Fibroblast of mammary gland (primary cell): ENCODE data around the gene RYR1.

Source experiments
- DNase-seq: peaks from one replicate; pipeline ENCODE4 v3.0.0-alpha.2; 2010; ENCODE audit warnings: low read depth
- H3K4me3 ChIP-seq: 2 replicates; pipeline ENCODE4 v1.5.1; 2011; ENCODE audit warnings: low read depth, mild to moderate bottlenecking, low read length, moderate library complexity; ENCODE audit not compliant: control insufficient read depth
- TF ChIP-seq, protein P1 (sequence below): conservative IDR thresholded peaks from 2 replicates; pipeline ENCODE4 v1.5.1; 2011; ENCODE audit warnings: low read depth, low read length, inconsistent platforms; ENCODE audit not compliant: control insufficient read depth, insufficient read depth

The RYR1 gene

DNA sequence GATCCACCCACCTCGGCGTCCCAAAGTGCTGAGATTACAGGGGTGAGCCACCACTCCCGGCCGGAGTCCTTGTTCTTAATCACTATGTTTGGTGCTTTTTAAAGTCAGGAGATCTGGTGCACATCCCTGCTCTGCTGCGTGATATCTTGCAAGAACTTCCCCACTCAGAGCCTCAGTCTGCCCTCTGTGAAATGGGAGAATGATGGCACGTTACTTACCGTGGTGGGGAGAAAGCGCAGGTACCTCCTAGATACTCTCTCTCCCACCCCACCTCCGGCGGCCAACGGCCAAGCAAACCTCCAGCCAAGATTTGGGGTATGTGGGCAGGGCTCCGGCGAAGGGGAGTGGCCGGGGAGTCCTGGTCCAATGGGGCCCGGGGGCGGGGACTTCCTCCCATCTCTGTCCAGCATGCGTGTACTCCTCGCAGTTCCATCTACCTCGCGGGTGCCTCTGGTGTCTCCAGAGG lies at the start of gene RYR1:
Gene RYR1 (plus strand): TSS at position 424 of the 466 bp plus-strand sequence. CDS start 139 bp downstream, outside the sequence.
- DNase-seq, result peak; percentile 9
- no peak within 1 kb of the TSS for H3K4me3 ChIP-seq
- TF ChIP-seq, protein P1, sequence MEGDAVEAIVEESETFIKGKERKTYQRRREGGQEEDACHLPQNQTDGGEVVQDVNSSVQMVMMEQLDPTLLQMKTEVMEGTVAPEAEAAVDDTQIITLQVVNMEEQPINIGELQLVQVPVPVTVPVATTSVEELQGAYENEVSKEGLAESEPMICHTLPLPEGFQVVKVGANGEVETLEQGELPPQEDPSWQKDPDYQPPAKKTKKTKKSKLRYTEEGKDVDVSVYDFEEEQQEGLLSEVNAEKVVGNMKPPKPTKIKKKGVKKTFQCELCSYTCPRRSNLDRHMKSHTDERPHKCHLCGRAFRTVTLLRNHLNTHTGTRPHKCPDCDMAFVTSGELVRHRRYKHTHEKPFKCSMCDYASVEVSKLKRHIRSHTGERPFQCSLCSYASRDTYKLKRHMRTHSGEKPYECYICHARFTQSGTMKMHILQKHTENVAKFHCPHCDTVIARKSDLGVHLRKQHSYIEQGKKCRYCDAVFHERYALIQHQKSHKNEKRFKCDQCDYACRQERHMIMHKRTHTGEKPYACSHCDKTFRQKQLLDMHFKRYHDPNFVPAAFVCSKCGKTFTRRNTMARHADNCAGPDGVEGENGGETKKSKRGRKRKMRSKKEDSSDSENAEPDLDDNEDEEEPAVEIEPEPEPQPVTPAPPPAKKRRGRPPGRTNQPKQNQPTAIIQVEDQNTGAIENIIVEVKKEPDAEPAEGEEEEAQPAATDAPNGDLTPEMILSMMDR, result no peak

DNA sequence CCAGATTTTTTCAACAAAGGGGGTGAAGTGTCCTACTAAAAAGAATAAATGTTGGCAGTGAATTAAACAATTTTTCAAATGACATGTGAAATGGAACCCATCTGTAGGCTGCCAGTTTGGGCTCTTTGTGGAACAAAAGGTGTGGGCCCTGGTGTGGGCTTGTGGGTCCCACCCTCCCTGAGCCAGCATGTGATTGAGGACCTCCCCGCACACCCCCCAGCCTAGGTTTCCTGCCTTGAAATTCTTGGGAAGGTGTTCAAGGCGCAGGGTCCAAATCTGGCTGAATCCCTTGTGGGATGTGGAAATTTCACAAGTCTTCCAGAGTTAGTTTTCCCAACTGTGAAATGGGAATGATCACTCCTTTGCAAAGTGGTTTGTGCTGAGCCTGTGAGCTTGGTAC lies 49.7 kb upstream of the RYR1 start:
- no peak for DNase-seq
- TF ChIP-seq, protein P1, result no peak
- H3K4me3 ChIP-seq, result no peak overlapping the region

DNA sequence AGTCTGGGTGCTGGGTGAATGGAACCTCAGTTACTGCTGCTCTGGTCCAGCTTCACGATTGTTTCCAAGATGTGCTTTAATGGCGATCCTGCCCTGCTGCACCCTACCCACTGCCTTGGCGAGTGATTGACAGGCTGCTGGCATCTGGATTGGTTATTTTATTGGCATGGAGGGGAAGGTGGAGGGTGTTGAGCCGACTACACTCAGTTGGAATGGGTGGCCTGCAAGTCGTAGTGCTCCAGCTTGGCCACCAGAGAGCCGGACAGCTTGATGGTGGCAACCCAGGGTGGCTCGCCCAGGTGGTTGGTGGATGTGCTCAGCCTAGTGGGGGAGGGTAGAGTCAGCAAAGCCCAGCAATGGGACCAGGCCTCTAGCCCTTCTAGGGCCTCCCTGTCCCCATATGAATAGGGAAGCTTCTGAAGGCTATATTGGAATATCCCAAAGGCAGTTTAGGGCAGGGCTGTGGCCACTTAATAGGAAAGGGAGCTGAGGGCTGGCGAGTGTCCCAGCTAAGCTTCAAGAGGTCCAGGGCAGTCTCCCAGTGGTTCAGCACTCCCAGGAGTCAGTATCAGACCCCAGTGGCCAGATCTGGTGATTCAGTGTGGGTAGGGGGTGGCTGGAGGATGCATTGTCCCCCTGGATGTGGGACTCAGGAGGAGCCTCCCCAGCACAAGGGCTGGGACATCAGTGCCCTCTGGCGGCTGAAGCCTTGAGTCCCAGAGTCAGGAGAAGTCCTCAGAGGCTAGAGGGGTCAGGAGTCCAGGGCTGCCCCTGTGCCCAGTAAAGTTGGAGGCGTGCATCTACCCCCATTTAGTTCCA lies 49.1 kb upstream of the RYR1 start:
- no peak for DNase-seq
- H3K4me3 ChIP-seq, result no peak overlapping the region
- TF ChIP-seq, protein P1, result peak; percentile 26

DNA sequence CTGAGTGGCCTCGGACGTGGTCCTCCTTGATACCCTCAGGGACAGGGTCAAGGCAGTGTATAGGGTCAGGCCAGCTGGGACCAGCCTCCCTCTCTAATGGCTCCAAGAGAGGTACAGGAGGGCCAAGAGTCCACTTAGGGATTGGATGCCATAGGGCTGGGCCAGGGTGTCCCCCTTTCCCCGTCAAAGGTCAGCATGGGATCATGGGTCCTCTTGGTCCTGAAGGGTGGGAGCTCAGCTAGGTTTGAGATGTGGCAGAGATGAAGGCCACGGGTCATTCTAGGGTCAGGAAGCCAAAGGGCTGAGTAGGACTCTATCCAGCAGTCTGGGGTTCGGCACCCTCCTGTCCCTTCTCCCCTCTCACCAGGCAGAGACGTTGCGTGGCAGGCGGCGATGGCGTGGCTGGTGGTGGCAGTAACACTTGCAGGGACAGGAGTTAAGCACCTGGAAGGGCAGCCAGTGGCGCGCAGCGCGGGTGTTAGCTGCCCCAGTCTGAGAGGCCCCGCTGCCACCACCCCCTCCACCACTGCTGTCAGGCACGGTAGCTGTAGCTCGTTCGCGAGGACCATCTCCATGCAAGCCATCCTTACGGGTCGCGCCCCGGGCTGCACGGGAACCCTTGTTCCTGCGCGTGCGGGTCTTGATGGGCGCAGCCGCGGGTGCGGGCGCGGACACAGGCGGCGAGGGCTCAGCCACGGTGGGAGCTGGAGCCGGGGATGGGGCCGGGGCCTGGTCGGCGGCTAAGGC lies 48.3 kb upstream of the RYR1 start:
- no peak for DNase-seq
- TF ChIP-seq, protein P1, result no peak
- no peak overlapping the region for H3K4me3 ChIP-seq

DNA sequence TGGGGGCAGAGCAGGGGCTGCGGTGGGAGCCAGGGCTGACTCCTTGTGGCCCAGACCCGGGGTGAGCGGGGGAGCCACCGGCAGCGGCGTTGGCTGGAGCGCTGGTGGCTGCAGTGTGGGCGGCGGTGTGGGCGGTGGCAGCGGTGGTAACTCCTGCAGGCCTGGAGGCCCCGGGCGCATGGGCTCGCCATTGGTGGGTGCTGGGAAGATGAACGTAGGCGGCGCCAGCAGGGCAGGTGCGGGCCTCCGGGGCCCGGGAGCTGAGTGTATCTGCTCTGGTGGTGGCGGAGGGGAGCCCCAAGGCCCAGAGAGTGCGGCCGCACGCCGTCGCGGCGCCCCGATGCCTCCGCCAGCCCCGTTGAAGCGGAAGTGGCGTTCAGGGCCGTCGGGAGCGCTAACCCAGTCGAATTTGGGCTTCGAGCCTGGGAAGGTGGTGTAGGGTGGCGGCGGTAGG lies 47.7 kb upstream of the RYR1 start:
- no peak for DNase-seq
- no peak overlapping the region for H3K4me3 ChIP-seq
- TF ChIP-seq, protein P1, result no peak

DNA sequence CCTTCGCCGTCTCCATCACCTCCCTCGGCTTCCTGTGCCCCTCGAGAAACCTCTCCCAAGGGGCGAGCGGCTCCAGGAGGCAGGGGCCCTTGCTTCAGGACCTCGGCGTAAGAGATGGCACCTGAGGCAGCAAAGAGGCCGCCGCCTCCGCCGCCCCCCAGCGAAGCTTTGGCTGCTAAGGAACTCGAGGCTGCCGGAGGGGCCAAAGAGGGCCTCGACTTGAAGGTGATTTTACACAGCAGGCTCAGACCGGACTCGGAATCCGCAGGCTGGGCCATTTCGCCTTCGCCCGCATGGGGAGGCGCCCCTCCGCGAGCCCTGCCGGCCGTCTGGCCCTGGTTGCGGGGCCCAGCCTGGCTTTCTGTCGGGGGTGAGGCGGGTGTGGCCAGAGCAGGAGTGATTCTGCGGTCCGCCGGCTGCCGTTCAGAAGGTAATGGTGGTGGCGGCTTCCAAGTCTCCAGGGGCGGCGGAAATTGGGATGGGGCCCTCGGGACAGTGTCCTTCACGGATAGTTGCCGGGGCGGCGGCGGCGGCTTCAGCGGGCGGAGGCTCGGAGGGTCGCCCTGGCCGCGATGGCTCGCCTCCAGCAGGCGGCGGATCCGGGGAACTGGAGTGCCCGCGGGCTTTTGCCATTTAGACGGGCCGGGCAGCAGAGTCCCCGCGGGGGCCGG lies 47.1 kb upstream of the RYR1 start:
- H3K4me3 ChIP-seq, result no peak overlapping the region
- DNase-seq, result no peak
- TF ChIP-seq, protein P1, result no peak
